ENCODE measurements around the gene CMTR1. TPM values are rescaled to one million over a fixed set of nuclear protein-coding genes. Genes with fewer than 3 reads are reported as not detected.
A peak's percentile ranks its signal among the peaks of the same experiment; 100 is the strongest.
"Not testable (repeated sequence)": the region's sequence is repeated elsewhere in the genome, so short reads cannot be mapped to it uniquely, and the experiment has no call there.

CMTR1 gene
- total RNA-seq, 1 experiment from 2014 or later = 28.7 TPM

GRCh38 chr6:37495244-37495934 lies 62.4 kb downstream of the CMTR1 start:
- Histone ChIP-seq H3K9me2 (replicated peaks; ENCODE audit: insufficient read depth, low read length) (no peaks in the 10 kb centered on the region), H4K20me1 (ENCODE audit: insufficient read depth, low read depth, low read length) (peaks cover 4% of the 10 kb centered on the region; the same call in 1 of the 2 replicates), H3K4me1 (ENCODE audit: low read length) (peaks cover 33% of the 10 kb centered on the region), H3K4me3 (ENCODE audit: low read length) (no peak overlapping the region), H3K27ac (ENCODE audit: low read length) (no peak overlapping the region), H3K4me2 (ENCODE audit: low read depth, low read length, poor library complexity, severe bottlenecking) (no peak overlapping the region), H2AFZ (ENCODE audit: low read length) (no peak overlapping the region), H3K27me3 (ENCODE audit: low read length) (no peaks in the 10 kb centered on the region), H3K9ac (ENCODE audit: low read length) (no peak overlapping the region), H3K79me2 (ENCODE audit: low read length) (peaks cover 13% of the 10 kb centered on the region; the same call in 1 of the 2 replicates), H3K9me3 (ENCODE audit: low read length) (no peaks in the 10 kb centered on the region), H3K36me3 (ENCODE audit: insufficient read depth, low read length) (no peaks in the 10 kb centered on the region)
- no peak for DNase-seq

GRCh38 chr6:37496951-37497885 lies 64.2 kb downstream of the CMTR1 start:
- peak; percentile 56 for DNase-seq
- no peak overlapping the region for H2AFZ ChIP-seq (ENCODE audit: low read length)
- H3K9me3 ChIP-seq (ENCODE audit: low read length) = no peaks in the 10 kb centered on the region
- peaks cover 4% of the 10 kb centered on the region; the same call in 1 of the 2 replicates for H4K20me1 ChIP-seq (ENCODE audit: insufficient read depth, low read depth, low read length)
- peaks cover 29% of the 10 kb centered on the region for H3K4me1 ChIP-seq (ENCODE audit: low read length)
- no peak overlapping the region for H3K27ac ChIP-seq (ENCODE audit: low read length)
- peaks cover 13% of the 10 kb centered on the region; the same call in 1 of the 2 replicates for H3K79me2 ChIP-seq (ENCODE audit: low read length)
- no peaks in the 10 kb centered on the region for H3K36me3 ChIP-seq (ENCODE audit: insufficient read depth, low read length)
- no peaks in the 10 kb centered on the region for H3K9me2 ChIP-seq (replicated peaks; ENCODE audit: insufficient read depth, low read length)
- H3K4me3 ChIP-seq (ENCODE audit: low read length) = no peak overlapping the region
- no peaks in the 10 kb centered on the region for H3K27me3 ChIP-seq (ENCODE audit: low read length)
- H3K4me2 ChIP-seq (ENCODE audit: low read depth, low read length, poor library complexity, severe bottlenecking) = peak overlapping the region; percentile 93
- H3K9ac ChIP-seq (ENCODE audit: low read length) = no peak overlapping the region

GRCh38 chr6:37499433-37500293 lies 66.6 kb downstream of the CMTR1 start, which contains the start of gene CCDC167:
Gene CCDC167, minus strand, starts transcription at chr6:37499893. Its CDS starts 30 bp downstream, at chr6:37499863.
- Histone ChIP-seq H3K9ac (ENCODE audit: low read length) (peak within 1 kb of the TSS; percentile 90), H3K4me3 (ENCODE audit: low read length) (peak within 1 kb of the TSS; percentile 89), H4K20me1 (ENCODE audit: insufficient read depth, low read depth, low read length) (peaks cover 4% of the 10 kb centered on the region; the same call in 1 of the 2 replicates), H3K4me1 (ENCODE audit: low read length) (peaks cover 46% of the 10 kb centered on the region), H3K4me2 (ENCODE audit: low read depth, low read length, poor library complexity, severe bottlenecking) (peak within 1 kb of the TSS; percentile 93), H2AFZ (ENCODE audit: low read length) (peak within 1 kb of the TSS; percentile 91), H3K27me3 (ENCODE audit: low read length) (no peaks in the 10 kb centered on the region), H3K36me3 (ENCODE audit: insufficient read depth, low read length) (no peaks in the 10 kb centered on the region), H3K27ac (ENCODE audit: low read length) (no peak within 1 kb of the TSS; the same call in 1 of the 2 replicates), H3K9me3 (ENCODE audit: low read length) (no peaks in the 10 kb centered on the region), H3K79me2 (ENCODE audit: low read length) (peaks cover 11% of the 10 kb centered on the region; the same call in 1 of the 2 replicates), H3K9me2 (replicated peaks; ENCODE audit: insufficient read depth, low read length) (no peaks in the 10 kb centered on the region)
- DNase-seq = peak; percentile 99

GRCh38 chr6:37500294-37500608 lies 67.2 kb downstream of the CMTR1 start:
- Histone ChIP-seq H3K9ac (ENCODE audit: low read length) (peak overlapping the region; percentile 51), H3K4me2 (ENCODE audit: low read depth, low read length, poor library complexity, severe bottlenecking) (peak overlapping the region; percentile 93), H3K36me3 (ENCODE audit: insufficient read depth, low read length) (no peaks in the 10 kb centered on the region), H4K20me1 (ENCODE audit: insufficient read depth, low read depth, low read length) (peaks cover 4% of the 10 kb centered on the region; the same call in 1 of the 2 replicates), H3K4me3 (ENCODE audit: low read length) (peak overlapping the region; percentile 89), H3K27me3 (ENCODE audit: low read length) (no peaks in the 10 kb centered on the region), H3K79me2 (ENCODE audit: low read length) (peaks cover 11% of the 10 kb centered on the region; the same call in 1 of the 2 replicates), H3K9me3 (ENCODE audit: low read length) (no peaks in the 10 kb centered on the region), H3K4me1 (ENCODE audit: low read length) (peaks cover 46% of the 10 kb centered on the region), H3K27ac (ENCODE audit: low read length) (no peak overlapping the region), H3K9me2 (replicated peaks; ENCODE audit: insufficient read depth, low read length) (no peaks in the 10 kb centered on the region), H2AFZ (ENCODE audit: low read length) (peak overlapping the region; percentile 91)
- no peak for DNase-seq

GRCh38 chr6:37500904-37501303 lies 67.9 kb downstream of the CMTR1 start:
- not testable (repeated sequence) for H4K20me1 ChIP-seq (ENCODE audit: insufficient read depth, low read depth, low read length); H3K36me3 ChIP-seq (ENCODE audit: insufficient read depth, low read length); H3K9ac ChIP-seq (ENCODE audit: low read length); H3K4me3 ChIP-seq (ENCODE audit: low read length); H3K9me3 ChIP-seq (ENCODE audit: low read length); H2AFZ ChIP-seq (ENCODE audit: low read length); H3K27ac ChIP-seq (ENCODE audit: low read length); H3K27me3 ChIP-seq (ENCODE audit: low read length); H3K4me2 ChIP-seq (ENCODE audit: low read depth, low read length, poor library complexity, severe bottlenecking); DNase-seq; H3K9me2 ChIP-seq (replicated peaks; ENCODE audit: insufficient read depth, low read length)
- H3K4me1 ChIP-seq (ENCODE audit: low read length) = peaks cover 46% of the 10 kb centered on the region
- peaks cover 11% of the 10 kb centered on the region; the same call in 1 of the 2 replicates for H3K79me2 ChIP-seq (ENCODE audit: low read length)

GRCh38 chr6:37501632-37502491 lies 68.8 kb downstream of the CMTR1 start:
- Histone ChIP-seq H3K9me3 (ENCODE audit: low read length) (no peaks in the 10 kb centered on the region), H3K4me2 (ENCODE audit: low read depth, low read length, poor library complexity, severe bottlenecking) (no peak overlapping the region), H3K36me3 (ENCODE audit: insufficient read depth, low read length) (no peaks in the 10 kb centered on the region), H3K27ac (ENCODE audit: low read length) (no peak overlapping the region), H3K9ac (ENCODE audit: low read length) (no peak overlapping the region), H2AFZ (ENCODE audit: low read length) (no peak overlapping the region), H3K4me3 (ENCODE audit: low read length) (no peak overlapping the region), H3K79me2 (ENCODE audit: low read length) (peaks cover 11% of the 10 kb centered on the region; the same call in 1 of the 2 replicates), H4K20me1 (ENCODE audit: insufficient read depth, low read depth, low read length) (no peaks in the 10 kb centered on the region), H3K4me1 (ENCODE audit: low read length) (peaks cover 44% of the 10 kb centered on the region), H3K9me2 (replicated peaks; ENCODE audit: insufficient read depth, low read length) (no peaks in the 10 kb centered on the region), H3K27me3 (ENCODE audit: low read length) (no peaks in the 10 kb centered on the region)
- DNase-seq = no peak

GRCh38 chr6:37502703-37503291 lies 69.8 kb downstream of the CMTR1 start:
- Histone ChIP-seq H3K9ac (ENCODE audit: low read length) (no peak overlapping the region), H4K20me1 (ENCODE audit: insufficient read depth, low read depth, low read length) (no peaks in the 10 kb centered on the region), H3K9me3 (ENCODE audit: low read length) (no peaks in the 10 kb centered on the region), H3K27me3 (ENCODE audit: low read length) (no peaks in the 10 kb centered on the region), H3K4me3 (ENCODE audit: low read length) (no peak overlapping the region), H3K4me2 (ENCODE audit: low read depth, low read length, poor library complexity, severe bottlenecking) (no peak overlapping the region), H3K79me2 (ENCODE audit: low read length) (peaks cover 9% of the 10 kb centered on the region; the same call in 1 of the 2 replicates), H3K4me1 (ENCODE audit: low read length) (peaks cover 35% of the 10 kb centered on the region), H3K27ac (ENCODE audit: low read length) (no peak overlapping the region), H3K36me3 (ENCODE audit: insufficient read depth, low read length) (no peaks in the 10 kb centered on the region), H3K9me2 (replicated peaks; ENCODE audit: insufficient read depth, low read length) (no peaks in the 10 kb centered on the region), H2AFZ (ENCODE audit: low read length) (no peak overlapping the region)
- DNase-seq = no peak

All from Karpas-422 (cell line).